MM.1S (cell line): ENCODE results near the gene RSPH6A.

Source experiments
- EZH2phosphoT487 ChIP-seq: fragments of 300-600 bp; sonication (generic); IDR thresholded peaks from 2 replicates; pipeline ENCODE4 v1.6.1; 2018; ENCODE audit warnings: antibody characterized with exemption, low read length
- TF ChIP-seq, protein P1 (sequence below): fragments of 300-600 bp; sonication (generic); IDR thresholded peaks from 2 replicates; pipeline ENCODE4 v1.5.1; 2016; ENCODE audit warnings: antibody characterized with exemption, low read length, mixed read lengths

GRCh38 chr19:45752639-45753038 lies 62.5 kb downstream of the RSPH6A start:
- TF ChIP-seq, protein P1, sequence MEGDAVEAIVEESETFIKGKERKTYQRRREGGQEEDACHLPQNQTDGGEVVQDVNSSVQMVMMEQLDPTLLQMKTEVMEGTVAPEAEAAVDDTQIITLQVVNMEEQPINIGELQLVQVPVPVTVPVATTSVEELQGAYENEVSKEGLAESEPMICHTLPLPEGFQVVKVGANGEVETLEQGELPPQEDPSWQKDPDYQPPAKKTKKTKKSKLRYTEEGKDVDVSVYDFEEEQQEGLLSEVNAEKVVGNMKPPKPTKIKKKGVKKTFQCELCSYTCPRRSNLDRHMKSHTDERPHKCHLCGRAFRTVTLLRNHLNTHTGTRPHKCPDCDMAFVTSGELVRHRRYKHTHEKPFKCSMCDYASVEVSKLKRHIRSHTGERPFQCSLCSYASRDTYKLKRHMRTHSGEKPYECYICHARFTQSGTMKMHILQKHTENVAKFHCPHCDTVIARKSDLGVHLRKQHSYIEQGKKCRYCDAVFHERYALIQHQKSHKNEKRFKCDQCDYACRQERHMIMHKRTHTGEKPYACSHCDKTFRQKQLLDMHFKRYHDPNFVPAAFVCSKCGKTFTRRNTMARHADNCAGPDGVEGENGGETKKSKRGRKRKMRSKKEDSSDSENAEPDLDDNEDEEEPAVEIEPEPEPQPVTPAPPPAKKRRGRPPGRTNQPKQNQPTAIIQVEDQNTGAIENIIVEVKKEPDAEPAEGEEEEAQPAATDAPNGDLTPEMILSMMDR: no peak
- TF ChIP-seq EZH2phosphoT487: no peak
